HG02973 (cell line): ENCODE measurements around the gene EIF4G2.
"Not testable (repeated sequence)": the region's sequence is repeated elsewhere in the genome, so short reads cannot be mapped to it uniquely, and the experiment has no call there.

ENCODE experiments used
- ATAC-seq: cut with Tn5 transposase; IDR thresholded peaks from one replicate; pipeline ENCODE4 v1.9.1; 2021; ENCODE audit warnings: moderate library complexity; ENCODE audit not compliant: unreplicated experiment

EIF4G2 gene

GRCh38 chr11:10808553-10809372, at the start of gene EIF4G2:
EIF4G2 (minus strand) TSS chr11:10808926.
- peak; percentile 88 for ATAC-seq

- peak; percentile 83 for ATAC-seq
Observed at GRCh38 chr11:10857709-10858438, 49.1 kb upstream of the EIF4G2 start, which contains the start of gene ZBED5. ZBED5 (minus strand) TSS chr11:10858053; CDS start chr11:10854945, 3,108 bp downstream.

- ATAC-seq: peak; percentile 9
Observed at GRCh38 chr11:10857459-10857708, 48.7 kb upstream of the EIF4G2 start.

- ATAC-seq: no peak
Observed at GRCh38 chr11:10856689-10857458, 48.1 kb upstream of the EIF4G2 start.

- ATAC-seq: no peak
Observed at GRCh38 chr11:10855295-10855694, 46.6 kb upstream of the EIF4G2 start.

- no peak for ATAC-seq
Observed at GRCh38 chr11:10847960-10848860, 39.5 kb upstream of the EIF4G2 start.

- ATAC-seq: no peak
Observed at GRCh38 chr11:10846660-10847059, 37.9 kb upstream of the EIF4G2 start.

GRCh38 chr11:10845589-10845988, 36.9 kb upstream of the EIF4G2 start:
- ATAC-seq: no peak

- ATAC-seq: no peak
Observed at GRCh38 chr11:10844796-10845195, 36.1 kb upstream of the EIF4G2 start.

- no peak for ATAC-seq
Observed at GRCh38 chr11:10844356-10844755, 35.6 kb upstream of the EIF4G2 start.

GRCh38 chr11:10838881-10839280, 30.2 kb upstream of the EIF4G2 start:
- ATAC-seq: no peak

GRCh38 chr11:10838083-10838482, 29.4 kb upstream of the EIF4G2 start:
- ATAC-seq: no peak

- not testable (repeated sequence) for ATAC-seq
Observed at GRCh38 chr11:10836884-10837283, 28.2 kb upstream of the EIF4G2 start.

- ATAC-seq: no peak
Observed at GRCh38 chr11:10829139-10829538, 20.4 kb upstream of the EIF4G2 start.

- no peak for ATAC-seq
Observed at GRCh38 chr11:10828402-10828801, 19.7 kb upstream of the EIF4G2 start.

GRCh38 chr11:10824888-10825287, 16.2 kb upstream of the EIF4G2 start:
- ATAC-seq: peak; percentile 77

GRCh38 chr11:10823152-10823579, 14.4 kb upstream of the EIF4G2 start:
- ATAC-seq: no peak

- ATAC-seq: not testable (repeated sequence)
Observed at GRCh38 chr11:10822491-10822890, 13.8 kb upstream of the EIF4G2 start.

- no peak for ATAC-seq
Observed at GRCh38 chr11:10818594-10818993, 9.9 kb upstream of the EIF4G2 start.

GRCh38 chr11:10813945-10814344, 5.2 kb upstream of the EIF4G2 start:
- no peak for ATAC-seq
